DMS114 treated with DMSO at 0.1 percent for 48 hours (cell line): Measurements from ENCODE around the gene ZNF490.
"Not testable (repeated sequence)": the region's sequence is repeated elsewhere in the genome, so short reads cannot be mapped to it uniquely, and the experiment has no call there.

Experiments
- DNase-seq: peaks from one replicate; lab custom pipeline; 2025; ENCODE audit not compliant: unreplicated experiment; lab: John Stamatoyannopoulos, UW

ZNF490 gene

GRCh38 chr19:12610540-12611360 lies at the start of gene ZNF490, which contains the start of gene ZNF791:
Gene ZNF490 (minus strand): TSS chr19:12610813. CDS start chr19:12610680, 133 bp downstream.
Gene ZNF791 (plus strand): TSS chr19:12610920. CDS start chr19:12611080, 160 bp downstream.
- DNase-seq: peak; percentile 92

GRCh38 chr19:12657966-12658365 lies 47.4 kb upstream of the ZNF490 start:
- no peak for DNase-seq

GRCh38 chr19:12656899-12657571 lies 46.4 kb upstream of the ZNF490 start:
- DNase-seq: no peak

- DNase-seq: no peak
Observed at GRCh38 chr19:12655546-12655945, 44.9 kb upstream of the ZNF490 start.

GRCh38 chr19:12652219-12652618 lies 41.6 kb upstream of the ZNF490 start:
- DNase-seq: no peak

GRCh38 chr19:12649941-12650340 lies 39.3 kb upstream of the ZNF490 start:
- no peak for DNase-seq

- no peak for DNase-seq
Observed at GRCh38 chr19:12648088-12648487, 37.5 kb upstream of the ZNF490 start.

- DNase-seq: no peak
Observed at GRCh38 chr19:12647490-12648071, 37.0 kb upstream of the ZNF490 start.

GRCh38 chr19:12647047-12647446 lies 36.4 kb upstream of the ZNF490 start:
- DNase-seq: no peak

- no peak for DNase-seq
Observed at GRCh38 chr19:12646551-12646950, 35.9 kb upstream of the ZNF490 start.

- DNase-seq: not testable (repeated sequence)
Observed at GRCh38 chr19:12643716-12644115, 33.1 kb upstream of the ZNF490 start.

- no peak for DNase-seq
Observed at GRCh38 chr19:12642506-12642905, 31.9 kb upstream of the ZNF490 start.

GRCh38 chr19:12641456-12641855 lies 30.8 kb upstream of the ZNF490 start:
- DNase-seq: no peak

GRCh38 chr19:12639901-12640613 lies 29.4 kb upstream of the ZNF490 start:
- no peak for DNase-seq

- no peak for DNase-seq
Observed at GRCh38 chr19:12638611-12639182, 28.1 kb upstream of the ZNF490 start.

- no peak for DNase-seq
Observed at GRCh38 chr19:12636631-12637030, 26.0 kb upstream of the ZNF490 start.

- DNase-seq: no peak
Observed at GRCh38 chr19:12629215-12629614, 18.6 kb upstream of the ZNF490 start.

- DNase-seq: no peak
Observed at GRCh38 chr19:12628040-12629022, 17.7 kb upstream of the ZNF490 start.

- no peak for DNase-seq
Observed at GRCh38 chr19:12626958-12627357, 16.3 kb upstream of the ZNF490 start.
